NCI-H345 treated with DMSO at 0.1 percent for 48 hours (cell line): Measurements from ENCODE around the gene BTBD17.
"Not testable (repeated sequence)": the region's sequence is repeated elsewhere in the genome, so short reads cannot be mapped to it uniquely, and the experiment has no call there.

ENCODE experiments used
- DNase-seq: peaks from one replicate; lab custom pipeline; 2025; ENCODE audit not compliant: unreplicated experiment; lab: John Stamatoyannopoulos, UW

BTBD17 gene

GRCh38 chr17:74361230-74362068 lies at the start of gene BTBD17:
BTBD17 (minus strand) TSS chr17:74361868; CDS start chr17:74361819, 49 bp downstream.
- DNase-seq: peak; percentile 90

GRCh38 chr17:74410001-74410443 lies 48.4 kb upstream of the BTBD17 start:
- DNase-seq: no peak

- DNase-seq: peak; percentile 78
Observed at GRCh38 chr17:74408815-74409214, 47.1 kb upstream of the BTBD17 start.

- no peak for DNase-seq
Observed at GRCh38 chr17:74408262-74408661, 46.6 kb upstream of the BTBD17 start.

GRCh38 chr17:74407384-74407783 lies 45.7 kb upstream of the BTBD17 start:
- DNase-seq: no peak

- not testable (repeated sequence) for DNase-seq
Observed at GRCh38 chr17:74405311-74405710, 43.6 kb upstream of the BTBD17 start.

GRCh38 chr17:74404789-74405188 lies 43.1 kb upstream of the BTBD17 start:
- DNase-seq: no peak

GRCh38 chr17:74404218-74404617 lies 42.5 kb upstream of the BTBD17 start:
- DNase-seq: no peak

GRCh38 chr17:74403512-74404137 lies 42.0 kb upstream of the BTBD17 start:
- no peak for DNase-seq

- DNase-seq: no peak
Observed at GRCh38 chr17:74402048-74402447, 40.4 kb upstream of the BTBD17 start.

GRCh38 chr17:74396567-74396966 lies 34.9 kb upstream of the BTBD17 start:
- DNase-seq: no peak

- DNase-seq: no peak
Observed at GRCh38 chr17:74394977-74395376, 33.3 kb upstream of the BTBD17 start.

- no peak for DNase-seq
Observed at GRCh38 chr17:74394275-74394950, 32.7 kb upstream of the BTBD17 start.

- DNase-seq: no peak
Observed at GRCh38 chr17:74393346-74393942, 31.8 kb upstream of the BTBD17 start.

GRCh38 chr17:74392848-74393247 lies 31.2 kb upstream of the BTBD17 start:
- no peak for DNase-seq

- no peak for DNase-seq
Observed at GRCh38 chr17:74391771-74392170, 30.1 kb upstream of the BTBD17 start.

GRCh38 chr17:74390680-74391653 lies 29.3 kb upstream of the BTBD17 start:
- no peak for DNase-seq

GRCh38 chr17:74389937-74390679 lies 28.4 kb upstream of the BTBD17 start:
- no peak for DNase-seq

GRCh38 chr17:74389084-74389753 lies 27.6 kb upstream of the BTBD17 start:
- DNase-seq: no peak
